GM12878 (cell line): ENCODE measurements around the gene SLU7. TPM values are rescaled to one million over a fixed set of nuclear protein-coding genes. Genes with fewer than 3 reads are reported as not detected.
A peak's percentile ranks its signal among the peaks of the same experiment; 100 is the strongest.

Experiments used
- ATF7 ChIP-seq: fragments of 450-650 bp; IDR thresholded peaks from 2 replicates; pipeline ENCODE4 v1.6.1; 2016; ENCODE audit warnings: low read depth, mild to moderate bottlenecking
- BCL11A ChIP-seq: IDR thresholded peaks from 2 replicates; pipeline ENCODE4 v1.6.1; 2011; ENCODE audit warnings: low read depth, low read length
- BHLHE40 ChIP-seq, 2 experiments: fragments of 450-650 bp in 1 of 2; IDR thresholded peaks; 2 replicates each; pipeline ENCODE4 v1.6.1; 2011 to 2017; ENCODE audit warnings: low read depth in 2 of 2, borderline replicate concordance in 1 of 2, improper control_type of control experiment in 1 of 2, low read length in 1 of 2, mild to moderate bottlenecking in 1 of 2
- CHD2 ChIP-seq: IDR thresholded peaks from 2 replicates; pipeline ENCODE4 v1.6.1; 2011; ENCODE audit warnings: low read depth, low read length, improper control_type of control experiment, borderline replicate concordance
- EED ChIP-seq: sonication (generic); IDR thresholded peaks from 2 replicates; pipeline ENCODE4 v1.6.1; 2016; ENCODE audit warnings: antibody characterized with exemption, low read depth
- HCFC1 ChIP-seq: fragments of 150-350 bp; IDR thresholded peaks from 2 replicates; pipeline ENCODE4 v1.6.1; 2014; ENCODE audit warnings: low read length
- IKZF2 ChIP-seq, 2 experiments: fragments of 450-650 bp; IDR thresholded peaks; 2 replicates each; pipeline ENCODE4 v1.6.1; 2017; ENCODE audit warnings: mild to moderate bottlenecking in 2 of 2, moderate library complexity in 2 of 2
- NFXL1 ChIP-seq: fragments of 450-650 bp; IDR thresholded peaks from 2 replicates; pipeline ENCODE4 v1.6.1; 2017; ENCODE audit warnings: antibody characterized with exemption, mild to moderate bottlenecking, borderline replicate concordance
- NFYA ChIP-seq: IDR thresholded peaks from 2 replicates; pipeline ENCODE4 v1.6.1; 2011; ENCODE audit warnings: low read depth, mild to moderate bottlenecking, low read length, improper control_type of control experiment, borderline replicate concordance
- NR2C1 ChIP-seq: fragments of 450-650 bp; IDR thresholded peaks from 2 replicates; pipeline ENCODE4 v1.6.1; 2017; ENCODE audit warnings: antibody characterized with exemption, mild to moderate bottlenecking, moderate library complexity
- POLR2AphosphoS2 ChIP-seq: IDR thresholded peaks from 2 replicates; pipeline ENCODE4 v1.6.1; 2011; ENCODE audit warnings: low read depth, mild to moderate bottlenecking, low read length, improper control_type of control experiment, moderate library complexity
- POLR2AphosphoS5 ChIP-seq: IDR thresholded peaks from 2 replicates; pipeline ENCODE4 v1.6.1; 2011; ENCODE audit warnings: mild to moderate bottlenecking, low read length, inconsistent platforms
- RELA ChIP-seq: fragments of 450-650 bp; IDR thresholded peaks from 2 replicates; pipeline ENCODE4 v1.8.0; 2014; ENCODE audit warnings: borderline replicate concordance; ENCODE audit not compliant: partially characterized antibody
- RUNX3 ChIP-seq: IDR thresholded peaks from 2 replicates; pipeline ENCODE4 v1.6.1; 2012; ENCODE audit warnings: low read length, inconsistent platforms
- SMARCA5 ChIP-seq: fragments of 450-650 bp; IDR thresholded peaks from 2 replicates; pipeline ENCODE4 v1.6.1; 2017; ENCODE audit warnings: mild to moderate bottlenecking
- TBL1XR1 ChIP-seq: IDR thresholded peaks from 2 replicates; pipeline ENCODE4 v1.6.1; 2012; ENCODE audit warnings: low read depth, low read length, improper control_type of control experiment
- TCF12 ChIP-seq: IDR thresholded peaks from 2 replicates; pipeline ENCODE4 v1.6.1; 2011; ENCODE audit warnings: low read depth, mild to moderate bottlenecking, low read length
- YY1 ChIP-seq: IDR thresholded peaks from 2 replicates; pipeline ENCODE4 v1.6.1; 2011; ENCODE audit warnings: low read depth, mild to moderate bottlenecking, low read length
- ZNF207 ChIP-seq: fragments of 450-650 bp; IDR thresholded peaks from 2 replicates; pipeline ENCODE4 v1.6.1; 2014; ENCODE audit warnings: antibody characterized with exemption, mild to moderate bottlenecking, borderline replicate concordance
- polyA plus RNA-seq, 11 experiments: library from polyadenylated mRNA; depleted of rRNA in 4 of 11; unstranded in 6 of 11; stranded (reverse) in 5 of 11; fragments of >200 nt; fragmentation: Nextera tagmentation in 4 of 11; fragmentation: Illumina TruSeq in 1 of 11; extraction: Ambion mirVana in 4 of 11; extraction: Trizol in 1 of 11; gene quantifications; 1 replicate in 1 of 11; 2 replicates in 10 of 11; pipeline versions ENCODE4 v1.2.1 to v1.2.3, GENCODE V29; 2011 to 2016; ENCODE audit warnings: inconsistent platforms in 2 of 11, missing spikeins in 2 of 11, low read depth in 1 of 11
- total RNA-seq, 4 experiments: library from RNA; depleted of rRNA in 3 of 4; stranded (reverse); fragments of >200 nt in 3 of 4; fragmentation: Illumina TruSeq in 1 of 4; extraction: Trizol in 1 of 4; gene quantifications; 2 replicates each; pipeline versions ENCODE4 v1.2.1 to v1.2.3, GENCODE V29; 2013 to 2021
- TF ChIP-seq, protein P1 (sequence below): fragments of 450-650 bp; IDR thresholded peaks from 2 replicates; pipeline ENCODE4 v1.6.1; 2018; ENCODE audit warnings: borderline replicate concordance, mild to moderate bottlenecking; ENCODE audit not compliant: partially characterized antibody
- TF ChIP-seq, protein P2 (sequence below): IDR thresholded peaks from 2 replicates; pipeline ENCODE4 v1.6.1; 2011; ENCODE audit warnings: low read depth, mild to moderate bottlenecking, low read length, moderate library complexity, borderline replicate concordance; ENCODE audit errors: extremely low read depth
- TF ChIP-seq, protein P3 (sequence below): fragments of 450-650 bp; IDR thresholded peaks from 2 replicates; pipeline ENCODE4 v1.6.1; 2016; ENCODE audit warnings: mild to moderate bottlenecking
- TF ChIP-seq, protein P4 (sequence below): fragments of 150-350 bp; IDR thresholded peaks from 2 replicates; pipeline ENCODE4 v1.6.1; 2016; ENCODE audit warnings: low read depth, low read length

The SLU7 gene
- total and polyA plus RNA-seq, 10 of the 15 experiments (the other 5 are each of a cell fraction or from before 2014, with no cell fraction given): 32.7 to 55.2 (median 46.6) TPM

DNA sequence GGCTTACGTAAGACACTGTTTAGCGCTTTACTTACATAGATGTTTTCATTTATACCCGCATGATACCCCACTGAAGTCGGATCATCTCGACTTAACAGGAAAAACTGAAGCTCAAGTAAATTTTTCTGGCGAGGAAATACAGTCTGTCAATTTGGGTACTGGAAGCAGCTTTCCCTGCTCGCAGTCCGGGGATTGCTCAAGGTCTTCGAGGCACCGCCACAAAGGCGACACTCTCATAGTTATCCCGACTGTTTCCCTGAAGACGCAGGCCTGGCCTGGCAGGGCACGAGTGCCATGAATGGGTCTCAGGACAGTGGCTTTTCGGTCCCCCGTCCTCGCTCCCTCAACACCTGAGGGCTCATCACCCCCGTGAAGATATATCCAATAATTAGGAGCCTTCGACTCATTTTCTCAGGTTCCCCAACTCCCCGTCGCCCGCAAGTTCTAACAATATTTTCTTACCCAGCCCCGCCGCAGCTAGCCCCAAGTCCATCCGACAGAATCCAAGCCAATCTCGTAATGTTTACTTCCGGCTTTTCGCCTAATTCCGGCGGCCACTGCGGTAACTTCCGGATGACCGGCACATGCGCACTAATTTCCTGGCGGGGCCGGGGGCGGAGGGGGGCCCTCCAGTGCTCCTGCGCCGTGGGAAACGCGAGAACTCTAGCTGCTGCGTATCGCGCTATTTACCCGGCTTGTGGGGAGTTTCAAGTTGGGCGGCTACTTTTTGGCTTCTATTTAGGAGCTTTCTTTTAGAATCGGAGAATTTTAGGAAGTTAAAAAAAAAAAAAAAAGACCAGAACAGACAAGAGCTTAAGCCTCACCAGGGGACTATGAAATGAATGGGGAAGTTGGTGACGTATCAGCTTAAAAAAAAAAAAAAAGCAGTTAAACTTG is at the start of gene SLU7 (continued):
- TF ChIP-seq, protein P1, sequence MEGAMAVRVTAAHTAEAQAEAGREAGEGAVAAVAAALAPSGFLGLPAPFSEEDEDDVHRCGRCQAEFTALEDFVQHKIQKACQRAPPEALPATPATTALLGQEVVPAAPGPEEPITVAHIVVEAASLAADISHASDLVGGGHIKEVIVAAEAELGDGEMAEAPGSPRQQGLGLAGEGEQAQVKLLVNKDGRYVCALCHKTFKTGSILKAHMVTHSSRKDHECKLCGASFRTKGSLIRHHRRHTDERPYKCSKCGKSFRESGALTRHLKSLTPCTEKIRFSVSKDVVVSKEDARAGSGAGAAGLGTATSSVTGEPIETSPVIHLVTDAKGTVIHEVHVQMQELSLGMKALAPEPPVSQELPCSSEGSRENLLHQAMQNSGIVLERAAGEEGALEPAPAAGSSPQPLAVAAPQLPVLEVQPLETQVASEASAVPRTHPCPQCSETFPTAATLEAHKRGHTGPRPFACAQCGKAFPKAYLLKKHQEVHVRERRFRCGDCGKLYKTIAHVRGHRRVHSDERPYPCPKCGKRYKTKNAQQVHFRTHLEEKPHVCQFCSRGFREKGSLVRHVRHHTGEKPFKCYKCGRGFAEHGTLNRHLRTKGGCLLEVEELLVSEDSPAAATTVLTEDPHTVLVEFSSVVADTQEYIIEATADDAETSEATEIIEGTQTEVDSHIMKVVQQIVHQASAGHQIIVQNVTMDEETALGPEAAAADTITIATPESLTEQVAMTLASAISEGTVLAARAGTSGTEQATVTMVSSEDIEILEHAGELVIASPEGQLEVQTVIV: no peak
- no peak for TF ChIP-seq NFXL1
- peak; percentile 50; the same call in 1 of the 2 replicates for TF ChIP-seq TBL1XR1
- peak; percentile 23; the same call in 1 of the 2 replicates for TF ChIP-seq RUNX3
- peak; percentile 97 for TF ChIP-seq CHD2
- TF ChIP-seq POLR2AphosphoS5: peak; percentile 86
- TF ChIP-seq ZNF207: no peak
- TF ChIP-seq, protein P2, sequence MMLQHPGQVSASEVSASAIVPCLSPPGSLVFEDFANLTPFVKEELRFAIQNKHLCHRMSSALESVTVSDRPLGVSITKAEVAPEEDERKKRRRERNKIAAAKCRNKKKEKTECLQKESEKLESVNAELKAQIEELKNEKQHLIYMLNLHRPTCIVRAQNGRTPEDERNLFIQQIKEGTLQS: no peak
- 0 out of 2 replicates have a peak, but pooled peaks have one; percentile 30 for TF ChIP-seq TCF12
- TF ChIP-seq, protein P3, sequence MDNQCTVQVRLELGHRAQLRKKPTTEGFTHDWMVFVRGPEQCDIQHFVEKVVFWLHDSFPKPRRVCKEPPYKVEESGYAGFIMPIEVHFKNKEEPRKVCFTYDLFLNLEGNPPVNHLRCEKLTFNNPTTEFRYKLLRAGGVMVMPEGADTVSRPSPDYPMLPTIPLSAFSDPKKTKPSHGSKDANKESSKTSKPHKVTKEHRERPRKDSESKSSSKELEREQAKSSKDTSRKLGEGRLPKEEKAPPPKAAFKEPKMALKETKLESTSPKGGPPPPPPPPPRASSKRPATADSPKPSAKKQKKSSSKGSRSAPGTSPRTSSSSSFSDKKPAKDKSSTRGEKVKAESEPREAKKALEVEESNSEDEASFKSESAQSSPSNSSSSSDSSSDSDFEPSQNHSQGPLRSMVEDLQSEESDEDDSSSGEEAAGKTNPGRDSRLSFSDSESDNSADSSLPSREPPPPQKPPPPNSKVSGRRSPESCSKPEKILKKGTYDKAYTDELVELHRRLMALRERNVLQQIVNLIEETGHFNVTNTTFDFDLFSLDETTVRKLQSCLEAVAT: peak; percentile 47; the same call in 1 of the 2 replicates
- no peak for TF ChIP-seq BCL11A
- no peak for TF ChIP-seq EED
- no peak for TF ChIP-seq NR2C1
- TF ChIP-seq ATF7: peak; percentile 91
- TF ChIP-seq YY1: no peak
- peak in 1 of 2 experiments; percentile 31; a peak in 1 of 4 replicates for TF ChIP-seq IKZF2 (IDR thresholded peaks at IDR 0.05)
- TF ChIP-seq RELA: peak; percentile 64
- no peak for TF ChIP-seq SMARCA5
- no peak for TF ChIP-seq NFYA
- peak; percentile 72; the same call in 1 of the 2 replicates for TF ChIP-seq POLR2AphosphoS2
- TF ChIP-seq BHLHE40 (IDR thresholded peaks at IDR 0.05; ENCODE audit: borderline replicate concordance in 1 of 2, low read depth in 2 of 2, low read length in 1 of 2): peak in 1 of 2 experiments; percentile 57; a peak in 1 of 4 replicates
- TF ChIP-seq, protein P4, sequence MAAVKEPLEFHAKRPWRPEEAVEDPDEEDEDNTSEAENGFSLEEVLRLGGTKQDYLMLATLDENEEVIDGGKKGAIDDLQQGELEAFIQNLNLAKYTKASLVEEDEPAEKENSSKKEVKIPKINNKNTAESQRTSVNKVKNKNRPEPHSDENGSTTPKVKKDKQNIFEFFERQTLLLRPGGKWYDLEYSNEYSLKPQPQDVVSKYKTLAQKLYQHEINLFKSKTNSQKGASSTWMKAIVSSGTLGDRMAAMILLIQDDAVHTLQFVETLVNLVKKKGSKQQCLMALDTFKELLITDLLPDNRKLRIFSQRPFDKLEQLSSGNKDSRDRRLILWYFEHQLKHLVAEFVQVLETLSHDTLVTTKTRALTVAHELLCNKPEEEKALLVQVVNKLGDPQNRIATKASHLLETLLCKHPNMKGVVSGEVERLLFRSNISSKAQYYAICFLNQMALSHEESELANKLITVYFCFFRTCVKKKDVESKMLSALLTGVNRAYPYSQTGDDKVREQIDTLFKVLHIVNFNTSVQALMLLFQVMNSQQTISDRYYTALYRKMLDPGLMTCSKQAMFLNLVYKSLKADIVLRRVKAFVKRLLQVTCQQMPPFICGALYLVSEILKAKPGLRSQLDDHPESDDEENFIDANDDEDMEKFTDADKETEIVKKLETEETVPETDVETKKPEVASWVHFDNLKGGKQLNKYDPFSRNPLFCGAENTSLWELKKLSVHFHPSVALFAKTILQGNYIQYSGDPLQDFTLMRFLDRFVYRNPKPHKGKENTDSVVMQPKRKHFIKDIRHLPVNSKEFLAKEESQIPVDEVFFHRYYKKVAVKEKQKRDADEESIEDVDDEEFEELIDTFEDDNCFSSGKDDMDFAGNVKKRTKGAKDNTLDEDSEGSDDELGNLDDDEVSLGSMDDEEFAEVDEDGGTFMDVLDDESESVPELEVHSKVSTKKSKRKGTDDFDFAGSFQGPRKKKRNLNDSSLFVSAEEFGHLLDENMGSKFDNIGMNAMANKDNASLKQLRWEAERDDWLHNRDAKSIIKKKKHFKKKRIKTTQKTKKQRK: no peak
- peak; percentile 54; the same call in 1 of the 2 replicates for TF ChIP-seq HCFC1
